ENCODE measurements around the gene CISTR.
"Not testable (repeated sequence)": the region's sequence is repeated elsewhere in the genome, so short reads cannot be mapped to it uniquely, and the experiment has no call there.

CISTR gene

GRCh38 chr12:53719649-53720048, 32.1 kb downstream of the CISTR start:
- DNase-seq (ENCODE audit: low read depth), result no peak

DNA sequence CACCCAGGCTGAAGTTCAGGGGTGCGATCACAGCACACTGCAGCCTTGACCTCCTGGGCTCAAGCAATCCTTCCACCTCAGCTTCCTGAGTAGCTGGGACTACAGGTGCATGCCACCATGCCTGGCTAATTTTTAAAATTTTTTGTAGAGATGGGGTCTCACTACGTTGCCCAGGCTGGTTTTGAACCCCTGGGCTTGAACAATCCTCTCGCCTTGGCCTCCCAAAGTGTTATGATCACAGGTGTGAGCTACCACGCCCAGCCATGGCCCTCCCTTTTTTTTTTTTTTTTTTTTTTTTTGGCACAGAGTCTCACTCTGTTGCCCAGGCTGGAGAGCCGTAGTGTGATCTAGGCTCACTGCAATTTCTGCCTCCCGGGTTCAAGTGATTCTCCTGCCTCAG, 33.2 kb downstream of the CISTR start:
- not testable (repeated sequence) for DNase-seq (ENCODE audit: low read depth)

- DNase-seq (ENCODE audit: low read depth), result no peak
Measured at GRCh38 chr12:53717319-53717718, 34.5 kb downstream of the CISTR start.

GRCh38 chr12:53714004-53714403, 37.8 kb downstream of the CISTR start:
- no peak for DNase-seq (ENCODE audit: low read depth)

DNA sequence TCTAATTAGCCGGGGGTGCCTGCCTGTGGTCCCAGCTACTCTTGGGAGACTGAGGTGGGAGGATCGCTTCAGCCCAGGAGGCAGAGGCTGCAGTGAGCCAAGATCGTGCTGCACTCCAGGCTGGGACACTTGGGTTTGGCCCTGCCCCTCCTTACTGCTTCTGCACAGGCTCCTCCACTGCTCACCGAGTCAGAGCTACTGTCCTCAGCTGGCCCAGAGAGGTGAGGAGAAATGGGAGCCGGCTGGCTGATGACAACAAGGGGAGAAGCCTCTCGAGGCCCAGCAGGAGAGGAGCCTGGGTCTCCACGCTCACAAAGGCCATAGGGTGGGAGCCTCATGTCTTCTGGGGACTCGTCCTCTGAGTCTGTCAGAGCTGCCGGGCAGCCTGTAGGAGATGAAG, 38.3 kb downstream of the CISTR start:
- no peak for DNase-seq (ENCODE audit: low read depth)

GRCh38 chr12:53712059-53712643, 39.6 kb downstream of the CISTR start:
- no peak for DNase-seq (ENCODE audit: low read depth)

- no peak for DNase-seq (ENCODE audit: low read depth)
Measured at GRCh38 chr12:53710091-53710490, 41.7 kb downstream of the CISTR start.

DNA sequence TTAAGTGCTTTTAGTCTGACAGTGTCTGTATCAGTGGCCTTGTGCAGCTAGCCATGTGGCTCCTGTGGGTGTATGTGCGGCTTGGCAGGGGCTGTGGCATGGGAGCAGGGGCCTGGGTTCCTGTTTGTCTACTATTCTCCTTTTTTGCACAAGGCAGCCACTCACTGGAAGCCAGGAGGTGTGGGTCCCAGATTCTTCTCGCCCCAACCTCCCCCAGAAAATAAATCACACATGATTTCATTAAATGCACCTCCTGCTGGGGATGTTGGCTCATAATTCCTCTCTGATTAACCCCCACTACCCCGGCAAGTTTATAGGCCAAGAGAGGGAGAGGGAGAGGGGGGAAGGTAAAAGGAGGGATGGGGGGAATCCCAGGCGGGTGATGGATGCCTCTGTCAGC, 42.1 kb downstream of the CISTR start:
- no peak for DNase-seq (ENCODE audit: low read depth)

- DNase-seq (ENCODE audit: low read depth), result no peak
Measured at GRCh38 chr12:53706080-53706479, 45.7 kb downstream of the CISTR start.

DNA sequence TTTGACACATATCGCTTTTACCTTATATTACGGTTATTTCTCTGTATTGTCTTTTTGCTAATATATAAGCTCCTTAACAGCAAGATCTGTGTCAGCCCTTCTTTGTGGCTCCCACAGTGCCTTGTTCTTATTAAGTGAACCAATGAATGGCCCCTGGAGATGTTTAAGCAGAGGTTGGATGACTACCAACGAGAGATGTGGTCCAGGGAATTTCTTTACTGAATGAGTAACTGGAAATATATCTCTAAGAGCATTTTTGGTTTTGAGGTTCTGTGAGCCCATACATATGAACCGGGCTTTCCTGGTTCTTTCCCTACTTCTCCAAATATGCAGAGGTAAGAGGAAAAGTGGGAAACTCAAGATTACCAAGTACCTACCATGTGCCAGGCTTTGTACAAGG, 48.0 kb downstream of the CISTR start:
- peak; percentile 47 for DNase-seq (ENCODE audit: low read depth)

- peak; percentile 71 for DNase-seq (ENCODE audit: low read depth)
Measured at GRCh38 chr12:53701518-53702264, 50.1 kb downstream of the CISTR start.

GRCh38 chr12:53700567-53700966, 51.2 kb downstream of the CISTR start:
- DNase-seq (ENCODE audit: low read depth), result no peak

DNA sequence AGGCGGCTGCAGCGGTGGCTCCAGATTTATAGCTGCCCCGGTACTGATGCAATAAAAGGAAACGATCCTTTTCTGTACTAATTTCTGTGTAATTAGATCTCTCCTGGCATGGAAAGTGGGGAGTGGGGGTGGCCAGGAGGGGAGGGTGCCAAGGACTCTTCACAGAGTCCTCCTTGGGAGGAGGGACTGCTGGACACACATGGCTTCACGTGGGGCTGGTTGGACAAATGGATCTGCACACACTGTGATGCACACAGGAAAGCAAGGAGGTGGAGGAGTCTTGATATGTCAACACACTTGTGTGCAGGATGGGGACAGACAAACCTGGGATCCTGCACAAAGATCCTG, 52.1 kb downstream of the CISTR start:
- DNase-seq (ENCODE audit: low read depth), result no peak

GRCh38 chr12:53698948-53699677, 52.7 kb downstream of the CISTR start:
- no peak for DNase-seq (ENCODE audit: low read depth)

DNA sequence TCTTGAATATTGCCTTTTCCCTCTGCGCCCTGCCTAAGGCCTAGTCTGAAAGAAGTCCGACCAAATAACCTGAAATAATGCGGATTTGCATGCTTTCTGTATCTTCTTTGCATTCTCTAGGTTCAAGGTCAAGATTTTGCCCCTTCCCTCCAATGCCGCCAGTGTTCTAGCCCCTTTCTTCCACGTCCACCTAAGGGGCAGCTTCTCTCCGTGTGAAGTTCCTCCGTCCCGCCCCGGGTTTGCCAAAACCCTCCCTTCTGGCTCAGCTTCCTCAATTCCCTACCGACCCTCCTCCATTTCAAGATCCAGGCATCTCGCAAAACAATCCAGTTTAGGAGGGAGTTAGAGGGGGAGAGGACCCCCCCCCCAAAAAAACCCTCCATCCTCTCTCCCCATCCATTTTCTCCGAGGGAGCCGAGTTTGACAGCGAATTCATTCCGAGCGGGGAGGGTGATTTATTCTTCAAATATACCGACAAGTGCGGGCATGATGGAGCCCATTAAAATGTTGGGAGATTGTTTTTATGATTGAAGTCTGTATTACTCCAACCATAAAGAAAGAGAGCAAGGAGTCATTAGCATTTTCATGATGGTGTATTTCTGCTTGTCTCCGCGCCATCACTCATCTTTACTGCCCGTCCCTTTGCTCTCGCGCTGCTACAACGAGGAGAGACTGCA, 55.0 kb downstream of the CISTR start:
- no peak for DNase-seq (ENCODE audit: low read depth)
